KMS-11 (cell line): ENCODE measurements around the gene PFDN5.

Source experiments
- H2AFZ ChIP-seq: fragments of 200-600 bp; sonication (generic); 2 replicates; pipeline ENCODE4 v1.6.1; 2016; ENCODE audit warnings: antibody characterized with exemption, mixed run types, low read depth
- H3K27ac ChIP-seq: fragments of 200-600 bp; sonication (generic); 2 replicates; pipeline ENCODE4 v1.6.1; 2016; ENCODE audit warnings: mild to moderate bottlenecking, mixed run types
- H3K27me3 ChIP-seq: fragments of 200-600 bp; sonication (generic); 2 replicates; pipeline ENCODE4 v1.6.1; 2017; ENCODE audit warnings: mild to moderate bottlenecking, low read depth, mixed run types, moderate library complexity; ENCODE audit not compliant: insufficient read depth
- H3K36me3 ChIP-seq: fragments of 200-600 bp; sonication (generic); 2 replicates; pipeline ENCODE4 v1.6.1; 2017; ENCODE audit warnings: mild to moderate bottlenecking, mixed run types; ENCODE audit not compliant: insufficient read depth
- H3K4me1 ChIP-seq: fragments of 200-600 bp; sonication (generic); 2 replicates; pipeline ENCODE4 v1.6.1; 2016; ENCODE audit warnings: mild to moderate bottlenecking, low read depth, mixed run types; ENCODE audit not compliant: poor library complexity, severe bottlenecking
- H3K4me2 ChIP-seq: fragments of 200-600 bp; sonication (generic); 2 replicates; pipeline ENCODE4 v1.7.0; 2016; ENCODE audit warnings: mild to moderate bottlenecking, mixed run types
- H3K4me3 ChIP-seq: fragments of 200-600 bp; sonication (generic); IDR thresholded peaks from 2 replicates; pipeline ENCODE4 v1.6.1; 2017; ENCODE audit warnings: low read depth, low read length, mixed read lengths; ENCODE audit not compliant: insufficient read depth
- H3K79me2 ChIP-seq: fragments of 200-600 bp; sonication (generic); 2 replicates; pipeline ENCODE4 v1.6.1; 2016; ENCODE audit warnings: low read depth, mixed run types; ENCODE audit not compliant: insufficient read depth
- H3K9ac ChIP-seq: fragments of 200-600 bp; sonication (generic); 2 replicates; pipeline ENCODE4 v1.6.1; 2016; ENCODE audit warnings: mild to moderate bottlenecking, mixed run types
- H4K20me1 ChIP-seq: fragments of 200-600 bp; sonication (generic); 2 replicates; pipeline ENCODE4 v1.6.1; 2016; ENCODE audit warnings: mild to moderate bottlenecking, mixed run types; ENCODE audit not compliant: insufficient read depth
- CTCF ChIP-seq: fragments of 200-600 bp; sonication (generic); conservative IDR thresholded peaks from 2 replicates; pipeline ENCODE4 v1.6.1; 2017; ENCODE audit warnings: low read depth, mild to moderate bottlenecking, antibody characterized with exemption, low read length, moderate library complexity, mixed read lengths

PFDN5 gene

DNA sequence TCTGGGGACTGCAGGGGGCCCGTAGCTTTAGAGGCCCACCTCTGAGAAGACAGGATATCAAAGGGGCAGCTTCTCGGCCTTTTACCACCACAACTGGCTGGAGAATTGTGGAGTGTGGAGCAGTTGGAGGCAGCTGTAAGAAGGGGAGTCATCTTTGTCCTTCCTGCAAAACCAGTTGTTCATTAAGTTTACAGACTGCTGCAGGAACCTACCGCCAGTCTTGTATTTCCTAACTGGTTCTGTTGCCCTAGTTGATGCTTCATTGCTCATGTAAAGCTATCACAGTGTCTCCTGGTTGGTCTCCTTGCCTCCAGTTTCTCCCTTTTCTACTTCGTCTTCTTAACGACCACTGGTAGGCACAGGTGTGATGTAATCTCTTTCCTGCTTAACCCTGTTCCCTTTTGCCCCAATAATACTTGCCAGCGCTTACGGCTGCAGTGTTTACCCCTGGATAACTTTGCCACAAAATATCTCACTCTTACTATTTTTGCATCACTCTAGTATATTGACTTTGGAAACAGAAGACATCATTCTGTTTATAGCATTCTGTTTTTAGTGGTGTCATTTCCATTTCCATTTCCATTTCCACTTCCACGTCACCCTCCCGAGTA lies 15.3 kb upstream of the PFDN5 start:
- Histone ChIP-seq H3K4me3 (no peak overlapping the region), H3K9ac (no peak overlapping the region), H2AFZ (no peak overlapping the region), H4K20me1 (no peaks in the 10 kb centered on the region), H3K27me3 (no peaks in the 10 kb centered on the region), H3K27ac (no peak overlapping the region), H3K4me1 (no peaks in the 10 kb centered on the region), H3K36me3 (peaks cover 25% of the 10 kb centered on the region; the same call in 1 of the 2 replicates), H3K4me2 (no peak overlapping the region), H3K79me2 (no peaks in the 10 kb centered on the region)
- TF ChIP-seq CTCF = no peak

DNA sequence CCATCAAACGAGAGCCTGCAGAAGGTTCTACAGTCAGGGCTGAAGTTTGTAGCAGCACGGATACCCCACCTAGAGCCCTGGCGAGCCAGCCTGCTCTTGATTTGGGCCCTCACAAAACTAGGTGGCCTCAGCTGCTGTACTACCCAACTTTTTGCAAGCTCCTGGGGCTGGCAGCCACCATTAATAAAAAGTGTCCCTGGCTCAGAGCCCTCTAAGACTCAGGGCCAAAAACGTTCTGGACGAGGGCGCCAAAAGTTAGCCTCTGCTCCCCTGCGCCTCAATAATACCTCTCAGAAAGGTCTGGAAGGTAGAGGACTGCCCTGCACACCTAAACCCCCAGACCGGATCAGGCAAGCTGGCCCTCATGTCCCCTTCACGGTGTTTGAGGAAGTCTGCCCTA lies 8.9 kb upstream of the PFDN5 start:
- no peaks in the 10 kb centered on the region for H4K20me1 ChIP-seq

DNA sequence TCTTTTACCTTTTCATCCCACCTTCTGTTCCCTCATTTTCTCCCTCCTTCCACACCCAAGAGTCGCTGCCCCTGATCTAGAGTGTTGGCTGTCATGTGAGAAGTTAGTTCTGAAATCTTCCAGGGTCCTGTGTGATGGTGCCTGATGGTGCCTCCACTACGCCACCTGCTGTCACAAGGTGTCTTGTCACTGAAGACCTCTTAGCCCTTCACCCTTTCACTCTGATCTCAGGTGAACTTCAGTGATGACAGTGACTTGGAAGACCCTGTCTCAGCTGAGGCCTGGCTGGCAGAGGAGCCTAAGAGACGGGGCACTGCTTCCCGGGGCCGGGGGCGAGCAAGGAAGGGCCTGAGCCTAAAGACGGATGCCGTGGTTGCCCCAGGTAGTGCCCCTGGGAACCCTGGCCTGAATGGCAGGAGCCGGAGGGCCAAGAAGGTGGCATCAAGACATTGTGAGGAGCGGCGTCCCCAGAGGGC lies 7.6 kb upstream of the PFDN5 start:
- TF ChIP-seq CTCF = peak; percentile 99
- peaks cover 21% of the 10 kb centered on the region for H3K4me1 ChIP-seq
- no peak overlapping the region for H3K4me3 ChIP-seq
- H3K4me2 ChIP-seq = no peak overlapping the region
- H3K79me2 ChIP-seq = no peaks in the 10 kb centered on the region
- H3K9ac ChIP-seq = no peak overlapping the region
- no peak overlapping the region for H3K27ac ChIP-seq
- H3K27me3 ChIP-seq = no peaks in the 10 kb centered on the region
- no peaks in the 10 kb centered on the region for H4K20me1 ChIP-seq
- no peak overlapping the region for H2AFZ ChIP-seq
- H3K36me3 ChIP-seq = peaks cover 10% of the 10 kb centered on the region; the same call in 1 of the 2 replicates

More for the DNA sequence above, 8.9 kb upstream of the PFDN5 start:
- Histone ChIP-seq H3K27ac (no peak overlapping the region; the same call in 1 of the 2 replicates), H3K79me2 (no peaks in the 10 kb centered on the region), H3K4me1 (peaks cover 11% of the 10 kb centered on the region), H2AFZ (no peak overlapping the region), H3K4me2 (no peak overlapping the region), H3K36me3 (peaks cover 20% of the 10 kb centered on the region; the same call in 1 of the 2 replicates), H3K9ac (no peak overlapping the region), H3K27me3 (no peaks in the 10 kb centered on the region), H3K4me3 (no peak overlapping the region)
- no peak for TF ChIP-seq CTCF

- Histone ChIP-seq H2AFZ (no peak overlapping the region), H3K27ac (no peak overlapping the region), H3K79me2 (no peaks in the 10 kb centered on the region), H3K4me2 (no peak overlapping the region), H3K9ac (no peak overlapping the region), H3K4me1 (peaks cover 24% of the 10 kb centered on the region), H4K20me1 (no peaks in the 10 kb centered on the region), H3K4me3 (no peak overlapping the region), H3K27me3 (no peaks in the 10 kb centered on the region), H3K36me3 (peaks cover 5% of the 10 kb centered on the region; the same call in 1 of the 2 replicates)
- no peak for TF ChIP-seq CTCF
Measured at GRCh38 chr12:53288322-53288721, 7.0 kb upstream of the PFDN5 start.
